ENCODE data around the gene HLA-A. TPM values are rescaled to one million over a fixed set of nuclear protein-coding genes. Genes with fewer than 3 reads are reported as not detected.

The HLA-A gene
- total RNA-seq, 3 donors from 2014 or later: 833 to 1,988 (median 1,901) TPM

GRCh38 chr6:29919506-29920445, 22.6 kb upstream of the HLA-A start:
- DNase-seq: no peak
- Histone ChIP-seq H3K9me3 (no peaks in the 10 kb centered on the region), H3K4me3 (no peak overlapping the region), H3K4me1 (ENCODE audit: low read depth) (no peaks in the 10 kb centered on the region), H3K36me3 (ENCODE audit: low read depth) (no peaks in the 10 kb centered on the region)
- ATAC-seq: no peak
- TF ChIP-seq, protein P1, sequence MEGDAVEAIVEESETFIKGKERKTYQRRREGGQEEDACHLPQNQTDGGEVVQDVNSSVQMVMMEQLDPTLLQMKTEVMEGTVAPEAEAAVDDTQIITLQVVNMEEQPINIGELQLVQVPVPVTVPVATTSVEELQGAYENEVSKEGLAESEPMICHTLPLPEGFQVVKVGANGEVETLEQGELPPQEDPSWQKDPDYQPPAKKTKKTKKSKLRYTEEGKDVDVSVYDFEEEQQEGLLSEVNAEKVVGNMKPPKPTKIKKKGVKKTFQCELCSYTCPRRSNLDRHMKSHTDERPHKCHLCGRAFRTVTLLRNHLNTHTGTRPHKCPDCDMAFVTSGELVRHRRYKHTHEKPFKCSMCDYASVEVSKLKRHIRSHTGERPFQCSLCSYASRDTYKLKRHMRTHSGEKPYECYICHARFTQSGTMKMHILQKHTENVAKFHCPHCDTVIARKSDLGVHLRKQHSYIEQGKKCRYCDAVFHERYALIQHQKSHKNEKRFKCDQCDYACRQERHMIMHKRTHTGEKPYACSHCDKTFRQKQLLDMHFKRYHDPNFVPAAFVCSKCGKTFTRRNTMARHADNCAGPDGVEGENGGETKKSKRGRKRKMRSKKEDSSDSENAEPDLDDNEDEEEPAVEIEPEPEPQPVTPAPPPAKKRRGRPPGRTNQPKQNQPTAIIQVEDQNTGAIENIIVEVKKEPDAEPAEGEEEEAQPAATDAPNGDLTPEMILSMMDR (IDR thresholded peaks at IDR 0.05): no peak
- intact Hi-C loops (cut with DNase I, micrococcal nuclease): no loop called here

DNA sequence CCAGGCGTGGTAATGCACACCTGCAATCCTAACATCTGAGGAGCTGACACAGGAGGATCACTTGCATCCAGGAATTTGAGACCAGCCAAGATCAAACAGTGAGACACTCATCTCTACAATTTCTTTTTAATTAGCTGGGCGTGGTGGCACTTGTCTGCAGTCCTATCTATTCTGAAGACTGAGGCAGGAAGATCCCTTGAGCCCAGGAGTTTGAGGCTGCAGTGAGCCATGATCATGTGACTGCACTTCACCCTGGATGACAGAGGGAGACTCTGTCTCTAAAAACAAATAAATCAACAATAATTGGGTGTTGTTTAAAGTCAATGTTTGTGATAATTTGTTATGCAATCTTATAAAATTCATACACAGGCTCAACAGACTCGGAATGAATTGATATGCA, 18.0 kb upstream of the HLA-A start:
- ATAC-seq: peak; percentile 6

GRCh38 chr6:29924731-29925130, 17.6 kb upstream of the HLA-A start:
- Histone ChIP-seq H3K4me3 (no peak overlapping the region), H3K9me3 (no peaks in the 10 kb centered on the region), H3K4me1 (ENCODE audit: low read depth) (no peaks in the 10 kb centered on the region), H3K36me3 (ENCODE audit: low read depth) (no peaks in the 10 kb centered on the region)
- peak in 1 of 3 donors; percentile 40 for DNase-seq
- intact Hi-C loops (cut with DNase I, micrococcal nuclease): no loop called here
- no peak for ATAC-seq
- TF ChIP-seq, protein P1 (IDR thresholded peaks at IDR 0.05): no peak

More for the DNA sequence above, 18.0 kb upstream of the HLA-A start:
- no peak for DNase-seq
- TF ChIP-seq, protein P1 (IDR thresholded peaks at IDR 0.05): no peak
- Histone ChIP-seq H3K36me3 (ENCODE audit: low read depth) (no peaks in the 10 kb centered on the region), H3K9me3 (no peaks in the 10 kb centered on the region), H3K4me1 (ENCODE audit: low read depth) (no peaks in the 10 kb centered on the region), H3K4me3 (no peak overlapping the region)
- intact Hi-C loops (cut with DNase I, micrococcal nuclease): no loop called here

DNA sequence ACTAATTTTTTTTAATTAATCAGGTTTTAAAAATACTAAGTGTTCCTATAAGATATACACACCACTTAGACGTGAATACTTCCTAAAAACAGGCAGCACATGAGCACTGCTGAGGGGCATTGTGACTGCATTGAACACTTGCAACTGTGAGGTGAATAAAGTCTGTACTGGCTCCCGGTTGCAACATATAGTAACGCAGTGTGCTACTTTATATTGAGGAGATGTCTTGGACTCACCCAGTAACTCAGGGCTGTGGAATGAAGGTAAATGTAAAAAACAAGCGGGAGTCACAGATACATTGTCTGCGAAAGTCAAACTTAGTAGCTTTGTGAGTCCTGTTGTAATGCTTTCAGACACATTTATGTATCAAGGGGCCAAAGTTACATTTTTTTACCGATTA, 17.0 kb upstream of the HLA-A start:
- Histone ChIP-seq H3K9me3 (no peaks in the 10 kb centered on the region), H3K4me1 (ENCODE audit: low read depth) (no peaks in the 10 kb centered on the region), H3K4me3 (no peak overlapping the region), H3K36me3 (ENCODE audit: low read depth) (no peaks in the 10 kb centered on the region)
- TF ChIP-seq, protein P1 (IDR thresholded peaks at IDR 0.05): no peak
- ATAC-seq (no peak), DNase-seq (no peak)
- intact Hi-C loops (cut with DNase I, micrococcal nuclease): no loop called here

DNA sequence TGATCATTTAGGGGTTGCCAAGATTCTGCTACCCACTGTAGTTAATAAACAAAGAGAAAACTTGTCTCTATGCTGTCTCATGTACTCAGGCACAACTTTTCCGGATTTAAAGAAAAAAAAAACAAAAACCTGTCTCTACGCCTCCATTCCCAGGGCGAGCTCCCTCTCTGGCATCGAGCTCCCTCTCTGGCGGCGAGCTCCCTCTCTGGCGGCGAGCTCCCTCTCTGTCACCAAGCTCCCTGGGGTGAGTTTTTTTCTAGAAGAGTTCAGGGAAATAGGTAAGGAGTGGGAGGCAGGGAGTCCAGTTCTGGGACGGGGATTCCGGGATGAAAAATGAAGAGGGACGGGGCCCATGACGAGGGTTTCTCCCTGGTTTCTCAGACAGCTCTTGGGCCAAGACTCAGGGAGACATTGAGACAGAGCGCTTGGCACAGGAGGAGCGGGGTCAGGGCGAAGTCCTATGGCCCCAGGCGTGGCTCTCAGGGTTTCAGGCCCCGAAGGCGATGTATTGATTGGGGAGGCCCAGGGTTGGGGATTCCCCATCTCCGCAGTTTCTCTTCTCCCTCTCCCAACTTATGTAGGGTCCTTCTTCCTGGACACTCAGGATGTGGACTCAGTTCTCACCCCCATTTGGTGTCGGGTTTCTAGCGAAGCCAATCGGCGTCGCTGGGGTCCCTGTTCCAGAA, 16.5 kb upstream of the HLA-A start:
- intact Hi-C loops (cut with DNase I, micrococcal nuclease): no loop called here
- Histone ChIP-seq H3K4me1 (ENCODE audit: low read depth) (no peaks in the 10 kb centered on the region), H3K36me3 (ENCODE audit: low read depth) (no peaks in the 10 kb centered on the region), H3K4me3 (peak overlapping the region; percentile 20), H3K9me3 (no peaks in the 10 kb centered on the region)
- ATAC-seq: peak; percentile 20
- TF ChIP-seq, protein P1 (IDR thresholded peaks at IDR 0.05): no peak
- DNase-seq: peak; percentile 57 to 75 (median 63)
